ENCODE data around the gene OPN3. TPM values are rescaled to one million over a fixed set of nuclear protein-coding genes. Genes with fewer than 3 reads are reported as not detected.

The OPN3 gene
- total RNA-seq, 1 experiment from 2014 or later: 10.0 TPM

- no peak overlapping the region for H3K14ac ChIP-seq (ENCODE audit: insufficient read depth, low read length)
- H3K27me3 ChIP-seq (ENCODE audit: insufficient read depth, low read length): no peaks in the 10 kb centered on the region
- no peak overlapping the region for H3K18ac ChIP-seq (ENCODE audit: insufficient read length, low read depth, low read length)
- no peak overlapping the region for H3K9ac ChIP-seq (ENCODE audit: extremely low read depth, insufficient read length, low read length)
- H3K79me1 ChIP-seq (ENCODE audit: insufficient read depth, low read depth, low read length, poor library complexity, severe bottlenecking): no peaks in the 10 kb centered on the region
- H4K20me1 ChIP-seq (ENCODE audit: control insufficient read depth, insufficient read depth, insufficient read length): no peaks in the 10 kb centered on the region
- H4K91ac ChIP-seq (ENCODE audit: insufficient read length, low read depth, low read length): no peak overlapping the region
- no peak overlapping the region for H3K27ac Mint-ChIP-seq
- no peak overlapping the region for H4K8ac ChIP-seq (replicated peaks; ENCODE audit: insufficient read length, low read depth, low read length)
- no peak overlapping the region for H3K56ac ChIP-seq (ENCODE audit: insufficient read length, low read depth, low read length)
- no peak overlapping the region for H2AK5ac ChIP-seq (ENCODE audit: insufficient read length, low read length)
- no peak overlapping the region for H2BK20ac ChIP-seq (ENCODE audit: low read depth, low read length, poor library complexity, severe bottlenecking)
- no peak overlapping the region for H3K4me2 ChIP-seq (ENCODE audit: insufficient read depth, insufficient read length, low read length)
- H2AFZ ChIP-seq (ENCODE audit: low read length): no peak overlapping the region
- peaks cover 5 to 6% of the 10 kb centered on the region in 2 experiments for H3K4me1 Mint-ChIP-seq
- H3K79me2 ChIP-seq (ENCODE audit: insufficient read depth, low read length): no peaks in the 10 kb centered on the region
- TF ChIP-seq CTCF (conservative IDR thresholded peaks at IDR 0.05): no peak
- no peak overlapping the region for H2BK12ac ChIP-seq (ENCODE audit: insufficient read length, low read depth, low read length)
- no peak overlapping the region for H2BK120ac ChIP-seq (ENCODE audit: low read depth, low read length, poor library complexity, severe bottlenecking)
- H2BK15ac ChIP-seq (ENCODE audit: low read depth, low read length): no peak overlapping the region
- peaks cover 2% of the 10 kb centered on the region; the same call in 1 of the 2 replicates for H3K27me3 Mint-ChIP-seq (ENCODE audit: low read depth)
- no CpG with 5 or more reads among the region's 1 CpG for WGBS (ENCODE audit: extremely low coverage, insufficient read length, low lambda C conversion rate)
- no peaks in the 10 kb centered on the region for H3K9me3 Mint-ChIP-seq
- no peak overlapping the region for H3K23ac ChIP-seq (ENCODE audit: insufficient read length, low read depth, low read length)
- no peak for DNase-seq
- no peak overlapping the region for H3K4ac ChIP-seq (ENCODE audit: low read depth, low read length)
- no peaks in the 10 kb centered on the region for H3K9me3 ChIP-seq (ENCODE audit: control insufficient read depth, low read depth, low read length)
- no peak overlapping the region for H4K5ac ChIP-seq (ENCODE audit: insufficient read length, low read depth, low read length)
- no peaks in the 10 kb centered on the region for H3K23me2 ChIP-seq (ENCODE audit: insufficient read length, low read depth, low read length, poor library complexity, severe bottlenecking)
- H3K36me3 Mint-ChIP-seq (ENCODE audit: insufficient read depth in 1 of 3, low read depth in 3 of 3): no peaks in the 10 kb centered on the region
- H3K4me3 Mint-ChIP-seq: no peak overlapping the region; a peak in 1 of 5 replicates
- H3T11ph ChIP-seq (ENCODE audit: low read length): no peak overlapping the region
- no peak overlapping the region for H2BK5ac ChIP-seq (ENCODE audit: insufficient read length, low read length)
- H3K27ac ChIP-seq (ENCODE audit: insufficient read length, low read depth, low read length): no peak overlapping the region
- no peaks in the 10 kb centered on the region; the same call in 1 of the 2 replicates for H3K4me1 ChIP-seq (ENCODE audit: insufficient read depth, low read length)
Measured at GRCh38 chr1:241674805-241675384, 34.7 kb upstream of the OPN3 start.

All from H9 (cell line).